ENCODE measurements around the gene NOP9.
"Not testable (repeated sequence)": the region's sequence is repeated elsewhere in the genome, so short reads cannot be mapped to it uniquely, and the experiment has no call there.

The NOP9 gene

GRCh38 chr14:24348186-24348585, 48.5 kb downstream of the NOP9 start:
- DNase-seq (ENCODE audit: low read depth in 2 of 2): no peak

- no peak for DNase-seq (ENCODE audit: low read depth in 2 of 2)
Measured at GRCh38 chr14:24349742-24350141, 50.1 kb downstream of the NOP9 start.

GRCh38 chr14:24351517-24351916, 51.9 kb downstream of the NOP9 start:
- DNase-seq (ENCODE audit: low read depth in 2 of 2): no peak

GRCh38 chr14:24353559-24354481, 54.2 kb downstream of the NOP9 start:
- peak in 1 of 2 experiments; percentile 42 for DNase-seq (ENCODE audit: low read depth in 2 of 2)

GRCh38 chr14:24354482-24354825, 54.8 kb downstream of the NOP9 start:
- DNase-seq (ENCODE audit: low read depth in 2 of 2): not testable (repeated sequence)

- no peak for DNase-seq (ENCODE audit: low read depth in 2 of 2)
Measured at GRCh38 chr14:24355009-24355408, 55.4 kb downstream of the NOP9 start.

- no peak for DNase-seq (ENCODE audit: low read depth in 2 of 2)
Measured at GRCh38 chr14:24356208-24356607, 56.6 kb downstream of the NOP9 start.
